ENCODE results near the gene SRC. TPM values are rescaled to one million over a fixed set of nuclear protein-coding genes. Genes with fewer than 3 reads are reported as not detected.

SRC gene
- total RNA-seq, 1 experiment from 2014 or later: 23.3 TPM

- ChIA-PET CTCF (interaction anchor here (0.6 kb wide), 1 partner anchor 61 kb away, joined by 5 read pairs; no protein-coding TSS in a partner anchor), POLR2A (ENCODE audit: low non-redundant PET) (no interaction called here)
- no peak for TF ChIP-seq EZH2 (IDR thresholded peaks at IDR 0.05; ENCODE audit: borderline replicate concordance, low read depth, low read length, poor library complexity, severe bottlenecking)
- no peak for TF ChIP-seq CTCF (conservative IDR thresholded peaks at IDR 0.05; ENCODE audit: low read depth, low read length)
- Histone ChIP-seq H3K4me3 (ENCODE audit: low read depth, low read length, poor library complexity, severe bottlenecking) (no peak overlapping the region), H3K9me3 (ENCODE audit: low read depth, low read length, poor library complexity, severe bottlenecking) (no peaks in the 10 kb centered on the region), H3K27me3 (replicated peaks; ENCODE audit: insufficient read depth, low read depth, low read length, poor library complexity) (no peaks in the 10 kb centered on the region), H3K36me3 (ENCODE audit: insufficient read depth, low read length, poor library complexity, severe bottlenecking) (no peaks in the 10 kb centered on the region), H3K4me1 (ENCODE audit: insufficient read depth, low read length, poor library complexity, severe bottlenecking) (no peaks in the 10 kb centered on the region), H3K27ac (ENCODE audit: low read depth, low read length, poor library complexity, severe bottlenecking) (no peak overlapping the region)
- BruUV-seq (replicated peaks): no TSS peak
- intact Hi-C loops (cut with micrococcal nuclease; ENCODE audit: unreplicated experiment): no loop called here
- DNase-seq (ENCODE audit: low spot score): no peak
Measured at GRCh38 chr20:37331060-37331857, 14.7 kb upstream of the SRC start.

- no peak for DNase-seq (ENCODE audit: low spot score)
- ChIA-PET POLR2A (ENCODE audit: low non-redundant PET) (interaction anchor here (0.6 kb wide), 1 partner anchor 836 kb away, joined by 8 read pairs; no protein-coding TSS in a partner anchor), CTCF (no interaction called here)
- no peaks in the 10 kb centered on the region for H3K36me3 ChIP-seq (ENCODE audit: insufficient read depth, low read length, poor library complexity, severe bottlenecking)
- intact Hi-C loops (cut with micrococcal nuclease; ENCODE audit: unreplicated experiment): no loop called here
- no peaks in the 10 kb centered on the region for H3K9me3 ChIP-seq (ENCODE audit: low read depth, low read length, poor library complexity, severe bottlenecking)
- H3K4me3 ChIP-seq (ENCODE audit: low read depth, low read length, poor library complexity, severe bottlenecking): no peak overlapping the region
- no peak overlapping the region for H3K27ac ChIP-seq (ENCODE audit: low read depth, low read length, poor library complexity, severe bottlenecking)
- no peaks in the 10 kb centered on the region for H3K4me1 ChIP-seq (ENCODE audit: insufficient read depth, low read length, poor library complexity, severe bottlenecking)
- no TSS peak for BruUV-seq (replicated peaks)
- H3K27me3 ChIP-seq (replicated peaks; ENCODE audit: insufficient read depth, low read depth, low read length, poor library complexity): no peaks in the 10 kb centered on the region
- TF ChIP-seq CTCF (conservative IDR thresholded peaks at IDR 0.05; ENCODE audit: low read depth, low read length): no peak
- TF ChIP-seq EZH2 (IDR thresholded peaks at IDR 0.05; ENCODE audit: borderline replicate concordance, low read depth, low read length, poor library complexity, severe bottlenecking): no peak
Measured at GRCh38 chr20:37333130-37333847, 12.7 kb upstream of the SRC start.

GRCh38 chr20:37333848-37334318 is 12.1 kb upstream of the SRC start:
- ChIA-PET POLR2A (ENCODE audit: low non-redundant PET) (no interaction called here), CTCF (no interaction called here)
- Histone ChIP-seq H3K36me3 (ENCODE audit: insufficient read depth, low read length, poor library complexity, severe bottlenecking) (no peaks in the 10 kb centered on the region), H3K9me3 (ENCODE audit: low read depth, low read length, poor library complexity, severe bottlenecking) (no peaks in the 10 kb centered on the region), H3K4me1 (ENCODE audit: insufficient read depth, low read length, poor library complexity, severe bottlenecking) (no peaks in the 10 kb centered on the region), H3K4me3 (ENCODE audit: low read depth, low read length, poor library complexity, severe bottlenecking) (no peak overlapping the region), H3K27me3 (replicated peaks; ENCODE audit: insufficient read depth, low read depth, low read length, poor library complexity) (no peaks in the 10 kb centered on the region), H3K27ac (ENCODE audit: low read depth, low read length, poor library complexity, severe bottlenecking) (no peak overlapping the region)
- DNase-seq (ENCODE audit: low spot score): no peak
- TF ChIP-seq EZH2 (IDR thresholded peaks at IDR 0.05; ENCODE audit: borderline replicate concordance, low read depth, low read length, poor library complexity, severe bottlenecking) (no peak), CTCF (conservative IDR thresholded peaks at IDR 0.05; ENCODE audit: low read depth, low read length) (no peak)
- no TSS peak for BruUV-seq (replicated peaks)
- intact Hi-C loops (cut with micrococcal nuclease; ENCODE audit: unreplicated experiment): no loop called here

All from A673 (cell line).